Left colon (tissue), 2 donors: ENCODE measurements around the gene GKN2. TPM values are rescaled to one million over a fixed set of nuclear protein-coding genes. Genes with fewer than 3 reads are reported as not detected.
A peak's percentile ranks its signal among the peaks of the same experiment; 100 is the strongest.

Source experiments
- ATAC-seq: fragments of 200-7000 bp; cut with Tn5 transposase; one replicate; pipeline ENCODE4 v1.9.1; 2020; ENCODE audit warnings: mild to moderate bottlenecking, moderate library complexity
- DNase-seq, 2 donors: peaks; one replicate each; pipeline ENCODE4 v3.0.0-alpha.2; 2020
- intact Hi-C, 2 donors: fragments of 100-400 bp; cut with DNase I in 1 of 2; cut with micrococcal nuclease in 1 of 2; formaldehyde crosslinking; loops; one replicate each; pipeline versions ENCODE4 v1.11.2 to v1.14.0; 2022; cut with DNase I, micrococcal nuclease
- long read RNA-seq: library from polyadenylated mRNA; unstranded; transcript quantifications from one replicate; pipeline ENCODE4 v2.0.0, GENCODE V29; 2021
- total RNA-seq, 2 donors: library from RNA; stranded (reverse); fragmentation: NEBNext Ultra II Directional; extraction: Animal tissue kit (Norgen Biotek cat#: 25700); gene quantifications; one replicate each; pipeline ENCODE4 v1.2.1, GENCODE V29; 2021
- donor health status: DM: no; HTN: no; CAD: no.
- donor health status: DM: yes; HTN: yes; CAD: no.

GKN2 gene
- under 1 TPM in 1 of 2 donors, not detected in 1; 0.43 TPM for total RNA-seq
- long read RNA-seq: 0 reads

- no peak for ATAC-seq
- intact Hi-C loops: no loop called here
- DNase-seq: no peak
Measured at GRCh38 chr2:68952887-68953521, at the start of gene GKN2. Gene GKN2, minus strand, starts transcription at chr2:68952893. Its CDS starts 32 bp downstream, at chr2:68952861.

GRCh38 chr2:69001879-69002278, 49.2 kb upstream of the GKN2 start:
- intact Hi-C loops: no loop called here
- DNase-seq (no peak), ATAC-seq (no peak)

- ATAC-seq (no peak), DNase-seq (no peak)
- intact Hi-C loops: no loop called here
Measured at GRCh38 chr2:68997401-68997800, 44.7 kb upstream of the GKN2 start.

- intact Hi-C loops: no loop called here
- ATAC-seq (no peak), DNase-seq (no peak)
Measured at GRCh38 chr2:68995916-68996315, 43.2 kb upstream of the GKN2 start.

- DNase-seq (no peak), ATAC-seq (no peak)
Measured at GRCh38 chr2:68994864-68995263, 42.2 kb upstream of the GKN2 start.

GRCh38 chr2:68993660-68994059, 41.0 kb upstream of the GKN2 start:
- intact Hi-C loops: no loop called here
- no peak for ATAC-seq
- no peak for DNase-seq

More at GRCh38 chr2:68994864-68995263, 42.2 kb upstream of the GKN2 start:
- intact Hi-C loops: no loop called here

- DNase-seq: no peak
- intact Hi-C loops: no loop called here
- ATAC-seq: no peak
Measured at GRCh38 chr2:68992933-68993332, 40.2 kb upstream of the GKN2 start.

GRCh38 chr2:68992341-68992740, 39.6 kb upstream of the GKN2 start:
- intact Hi-C loops: no loop called here

GRCh38 chr2:68989035-68989434, 36.3 kb upstream of the GKN2 start:
- ATAC-seq (no peak), DNase-seq (no peak)
- intact Hi-C loops: no loop called here

More at GRCh38 chr2:68992341-68992740, 39.6 kb upstream of the GKN2 start:
- DNase-seq (no peak), ATAC-seq (no peak)

- no peak for ATAC-seq
- DNase-seq: no peak
- intact Hi-C loops: no loop called here
Measured at GRCh38 chr2:68987021-68987503, 34.4 kb upstream of the GKN2 start.

GRCh38 chr2:68980956-68981355, 28.3 kb upstream of the GKN2 start:
- intact Hi-C loops: no loop called here
- no peak for ATAC-seq
- no peak for DNase-seq

- intact Hi-C loops: no loop called here
- DNase-seq (no peak), ATAC-seq (no peak)
Measured at GRCh38 chr2:68978098-68978497, 25.4 kb upstream of the GKN2 start.

GRCh38 chr2:68977453-68977852, 24.8 kb upstream of the GKN2 start:
- intact Hi-C loops: no loop called here

GRCh38 chr2:68975844-68976243, 23.2 kb upstream of the GKN2 start:
- ATAC-seq: no peak
- DNase-seq: no peak
- intact Hi-C loops: no loop called here

More at GRCh38 chr2:68977453-68977852, 24.8 kb upstream of the GKN2 start:
- DNase-seq (no peak), ATAC-seq (no peak)

- ATAC-seq (no peak), DNase-seq (no peak)
- intact Hi-C loops: no loop called here
Measured at GRCh38 chr2:68974946-68975665, 22.4 kb upstream of the GKN2 start.

- DNase-seq (no peak), ATAC-seq (no peak)
- intact Hi-C loops: no loop called here
Measured at GRCh38 chr2:68974251-68974650, 21.6 kb upstream of the GKN2 start, which contains the start of gene GKN1. Gene GKN1, plus strand, starts transcription at chr2:68974636. Its CDS starts 42 bp downstream, at chr2:68974678.

- ATAC-seq: peak; percentile 68
- DNase-seq: no peak
- intact Hi-C loops: no loop called here
Measured at GRCh38 chr2:68971591-68972231, 19.0 kb upstream of the GKN2 start.

- intact Hi-C loops: no loop called here
- DNase-seq (no peak), ATAC-seq (no peak)
Measured at GRCh38 chr2:68970566-68971265, 18.0 kb upstream of the GKN2 start.
